Thyroid gland (tissue), 4 donors: ENCODE measurements around the gene ABCA3.
"Not testable (repeated sequence)": the region's sequence is repeated elsewhere in the genome, so short reads cannot be mapped to it uniquely, and the experiment has no call there.

Experiments
- CTCF ChIP-seq, 6 experiments: fragments of 200-600 bp in 3 of 6; fragments of 450-650 bp in 3 of 6; sonication (generic) in 3 of 6; IDR thresholded peaks; one replicate each; pipeline ENCODE4 v1.5.1; 2016 to 2019; ENCODE audit warnings: antibody characterized with exemption in 6 of 6, mild to moderate bottlenecking in 2 of 6, inconsistent platforms in 1 of 6, moderate library complexity in 1 of 6
- POLR2A ChIP-seq, 2 donors: fragments of 450-650 bp; IDR thresholded peaks; one replicate each; pipeline ENCODE4 v1.6.1; 2017; ENCODE audit warnings: antibody characterized with exemption in 2 of 2, mild to moderate bottlenecking in 2 of 2, moderate library complexity in 1 of 2

GRCh38 chr16:2385982-2386381 is 45.5 kb upstream of the ABCA3 start:
- not testable (repeated sequence) for TF ChIP-seq CTCF, POLR2A (IDR thresholded peaks at IDR 0.05)
